CD4-positive, alpha-beta memory T cell (primary cell): ENCODE results near the gene CCDC175. TPM values are rescaled to one million over a fixed set of nuclear protein-coding genes. Genes with fewer than 3 reads are reported as not detected.

Experiments
- CTCF ChIA-PET: fragments of 350-600 bp; sonication (Branson Sonifier 250); formaldehyde crosslinking; loops from one replicate; lab custom pipeline; 2021; ENCODE audit warnings: inconsistent platforms; ENCODE audit not compliant: partially characterized antibody; lab: Charles Lee
- POLR2A ChIA-PET: fragments of 350-600 bp; sonication (Branson Sonifier 250); formaldehyde crosslinking; loops from one replicate; lab custom pipeline; 2021; ENCODE audit not compliant: partially characterized antibody; lab: Charles Lee
- DNase-seq, 5 donors: peaks; one replicate each; pipeline versions ENCODE4 v3.0.0 to v3.0.0-alpha.2; 2020 to 2022; ENCODE audit warnings: mixed read lengths in 1 of 5
- H3K27ac ChIP-seq: one replicate; pipeline ENCODE4 v1.7.0; 2013; ENCODE audit warnings: low read depth, low read length
- H3K27me3 ChIP-seq: 2 replicates; pipeline ENCODE4 v1.7.0; 2013; ENCODE audit warnings: mild to moderate bottlenecking, low read length, moderate library complexity; ENCODE audit not compliant: insufficient read depth
- H3K36me3 ChIP-seq: 2 replicates; pipeline ENCODE4 v1.7.0; 2013; ENCODE audit warnings: mild to moderate bottlenecking, low read length, moderate library complexity; ENCODE audit not compliant: insufficient read depth
- H3K4me1 ChIP-seq: 2 replicates; pipeline ENCODE4 v1.7.0; 2013; ENCODE audit warnings: mild to moderate bottlenecking, low read length, moderate library complexity; ENCODE audit not compliant: insufficient read depth
- H3K4me3 ChIP-seq, 2 donors: one replicate each; pipeline ENCODE4 v1.7.0; 2013; ENCODE audit warnings: low read length in 2 of 2, mild to moderate bottlenecking in 1 of 2
- H3K9me3 ChIP-seq, 2 donors: one replicate each; pipeline ENCODE4 v1.7.0; 2013; ENCODE audit warnings: low read length in 2 of 2, control low read depth in 1 of 2; ENCODE audit not compliant: control insufficient read depth in 1 of 2
- H3K27ac Mint-ChIP-seq, 7 donors: one replicate each; pipeline ENCODE4 v1.8.0; 2020 to 2021; ENCODE audit warnings: mixed read lengths in 7 of 7, mild to moderate bottlenecking in 6 of 7, inconsistent platforms in 3 of 7, moderate library complexity in 3 of 7
- H3K27me3 Mint-ChIP-seq, 2 donors: one replicate each; pipeline ENCODE4 v1.8.0; 2020 to 2021; ENCODE audit warnings: mixed read lengths in 2 of 2
- H3K36me3 Mint-ChIP-seq, 2 donors: one replicate each; pipeline ENCODE4 v1.8.0; 2020 to 2021; ENCODE audit warnings: mixed read lengths in 2 of 2, inconsistent platforms in 1 of 2, mild to moderate bottlenecking in 1 of 2
- H3K4me1 Mint-ChIP-seq, 4 donors: one replicate each; pipeline ENCODE4 v1.8.0; 2020 to 2021; ENCODE audit warnings: mixed read lengths in 4 of 4, mild to moderate bottlenecking in 1 of 4
- H3K4me3 Mint-ChIP-seq, 8 donors: one replicate each; pipeline ENCODE4 v1.8.0; 2020 to 2021; ENCODE audit warnings: mixed read lengths in 8 of 8, mild to moderate bottlenecking in 7 of 8, moderate library complexity in 6 of 8, inconsistent platforms in 3 of 8
- H3K9me3 Mint-ChIP-seq, 8 donors: one replicate each; pipeline ENCODE4 v1.8.0; 2020 to 2021; ENCODE audit warnings: mixed read lengths in 8 of 8, mild to moderate bottlenecking in 5 of 8, inconsistent platforms in 3 of 8, moderate library complexity in 1 of 8
- intact Hi-C: fragments of 100-400 bp; cut with micrococcal nuclease; formaldehyde crosslinking; loops from one replicate; pipeline ENCODE4 v1.15.1; 2023
- polyA plus RNA-seq, 2 donors: library from polyadenylated mRNA; unstranded; fragments of 300-500 nt; fragmentation: Illumina TruSeq; gene quantifications; one replicate each; pipeline ENCODE4 v1.2.3, GENCODE V29; 2021
- total RNA-seq, 2 experiments: library from RNA; stranded (reverse); gene quantifications; one replicate each; pipeline ENCODE4 v1.2.3, GENCODE V29; 2021

CCDC175 gene
- total and polyA plus RNA-seq, 4 experiments from 2014 or later, result not detected

GRCh38 chr14:59529189-59529588 lies 47.4 kb downstream of the CCDC175 start:
- H3K4me1 Mint-ChIP-seq, result no peaks in the 10 kb centered on the region
- intact Hi-C loops, result no loop called here
- POLR2A ChIA-PET, result no interaction called here

GRCh38 chr14:59520224-59520623 lies 56.4 kb downstream of the CCDC175 start:
- CTCF ChIA-PET, result no interaction called here
- POLR2A ChIA-PET, result no interaction called here
- no peak overlapping the region for H3K27ac ChIP-seq
- intact Hi-C loops, result no loop called here
- Mint-ChIP-seq H3K9me3 (peaks cover 0 to 5% (median 0%) of the 10 kb centered on the region in 8 donors), H3K4me1 (no peaks in the 10 kb centered on the region), H3K36me3 (no peaks in the 10 kb centered on the region), H3K27ac (no peak overlapping the region), H3K4me3 (no peak overlapping the region), H3K27me3 (peaks cover 3 to 9% of the 10 kb centered on the region in 2 donors)
- no peaks in the 10 kb centered on the region for H3K36me3 ChIP-seq
- H3K4me1 ChIP-seq, result no peaks in the 10 kb centered on the region
- no peaks in the 10 kb centered on the region for H3K27me3 ChIP-seq
- no peak overlapping the region for H3K4me3 ChIP-seq
- no peaks in the 10 kb centered on the region for H3K9me3 ChIP-seq
- DNase-seq, result no peak

More at GRCh38 chr14:59529189-59529588, 47.4 kb downstream of the CCDC175 start:
- no peak for DNase-seq
- H3K27ac Mint-ChIP-seq, result no peak overlapping the region
- Histone ChIP-seq H3K27ac (no peak overlapping the region), H3K4me1 (no peaks in the 10 kb centered on the region), H3K27me3 (no peaks in the 10 kb centered on the region), H3K36me3 (no peaks in the 10 kb centered on the region), H3K9me3 (no peaks in the 10 kb centered on the region), H3K4me3 (no peak overlapping the region)
- H3K9me3 Mint-ChIP-seq, result peaks cover 0 to 17% (median 10%) of the 10 kb centered on the region in 8 donors
- CTCF ChIA-PET, result interaction anchor here (1.4 kb wide), 1 partner anchor 48 kb away, joined by 3 read pairs; no protein-coding TSS in a partner anchor
- H3K27me3 Mint-ChIP-seq, result peaks cover 5 to 6% of the 10 kb centered on the region in 2 donors
- no peak overlapping the region for H3K4me3 Mint-ChIP-seq
- no peaks in the 10 kb centered on the region for H3K36me3 Mint-ChIP-seq

DNA sequence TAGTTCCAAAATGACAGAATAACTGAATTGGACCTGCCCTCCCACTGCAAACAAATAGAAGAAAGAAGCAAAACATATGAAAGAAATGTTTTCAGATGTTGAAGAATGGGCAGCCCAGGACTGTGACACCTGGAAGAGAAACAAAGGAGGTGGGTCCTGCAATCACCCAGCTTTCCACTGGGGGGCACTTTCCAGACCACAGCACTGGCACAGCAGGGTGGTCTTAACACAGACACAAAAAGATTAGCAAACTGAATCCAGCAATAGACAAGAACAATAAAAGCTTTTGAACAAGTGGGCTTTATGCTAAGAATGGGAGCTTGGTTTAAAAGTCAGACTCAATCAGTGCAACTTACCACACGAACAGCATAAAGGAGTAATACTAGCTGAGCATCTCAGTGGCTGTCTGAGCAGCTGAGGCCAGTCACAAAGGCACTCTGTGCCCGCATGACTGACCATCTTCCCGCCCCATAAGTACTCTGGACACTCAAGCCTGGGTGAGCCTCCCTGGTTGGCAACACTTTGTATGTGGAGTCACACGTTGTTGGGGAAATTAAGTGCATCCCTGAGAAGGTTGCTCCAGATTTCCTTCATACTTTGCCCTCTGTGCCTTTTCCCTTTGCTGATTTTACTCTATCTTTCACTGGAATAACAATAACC lies 64.6 kb downstream of the CCDC175 start:
- intact Hi-C loops, result no loop called here
- H3K9me3 Mint-ChIP-seq, result peaks cover 0 to 7% (median 0%) of the 10 kb centered on the region in 8 donors
- H3K27me3 Mint-ChIP-seq, result peaks cover 3 to 10% of the 10 kb centered on the region in 2 donors
- no peaks in the 10 kb centered on the region for H3K36me3 Mint-ChIP-seq
- no peaks in the 10 kb centered on the region for H3K9me3 ChIP-seq
- H3K4me3 ChIP-seq, result no peak overlapping the region
- H3K4me1 Mint-ChIP-seq, result no peaks in the 10 kb centered on the region
- POLR2A ChIA-PET, result no interaction called here
- no peaks in the 10 kb centered on the region for H3K36me3 ChIP-seq
- no peaks in the 10 kb centered on the region for H3K27me3 ChIP-seq
- DNase-seq, result no peak
- H3K4me3 Mint-ChIP-seq, result no peak overlapping the region
- H3K4me1 ChIP-seq, result no peaks in the 10 kb centered on the region
- CTCF ChIA-PET, result interaction anchor here (1.1 to 1.3 kb wide), 4 partner anchors 10 to 391 kb away, joined by 3 to 5 read pairs (median 4); no protein-coding TSS in a partner anchor
- H3K27ac Mint-ChIP-seq, result no peak overlapping the region
- H3K27ac ChIP-seq, result no peak overlapping the region

DNA sequence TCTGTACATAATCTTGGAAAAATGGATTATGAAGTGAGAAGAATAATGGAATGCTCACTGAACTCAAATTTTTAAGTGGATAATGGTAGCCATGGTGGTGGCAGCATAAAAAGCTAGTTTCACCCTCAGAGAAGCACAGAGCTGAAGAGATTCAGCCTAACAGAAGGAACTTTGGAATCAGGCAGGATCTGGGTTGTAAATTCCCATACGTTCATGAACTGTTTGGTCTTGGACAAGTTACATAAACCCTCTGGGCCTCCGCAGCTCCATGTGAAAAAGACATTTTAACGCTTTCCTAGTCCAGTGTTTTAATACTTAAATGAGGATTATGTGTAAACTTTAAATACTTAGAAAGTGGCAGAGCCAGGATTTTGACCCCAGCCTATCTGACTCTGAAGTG lies 65.6 kb downstream of the CCDC175 start:
- H3K4me3 ChIP-seq, result no peak overlapping the region
- H3K27me3 ChIP-seq, result no peaks in the 10 kb centered on the region
- DNase-seq, result no peak
- H3K4me1 ChIP-seq, result no peaks in the 10 kb centered on the region
- no peaks in the 10 kb centered on the region for H3K9me3 ChIP-seq
- Mint-ChIP-seq H3K27me3 (peaks cover 3 to 10% of the 10 kb centered on the region in 2 donors), H3K4me3 (no peak overlapping the region), H3K9me3 (peaks cover 0 to 7% (median 0%) of the 10 kb centered on the region in 8 donors), H3K36me3 (no peaks in the 10 kb centered on the region), H3K4me1 (no peaks in the 10 kb centered on the region), H3K27ac (no peak overlapping the region)
- ChIA-PET POLR2A (no interaction called here), CTCF (interaction anchor here (1.0 to 2.2 kb wide), 2 partner anchors 382 to 673 kb away, joined by 3 to 5 read pairs; no protein-coding TSS in a partner anchor)
- no peaks in the 10 kb centered on the region for H3K36me3 ChIP-seq
- intact Hi-C loops, result no loop called here
- H3K27ac ChIP-seq, result no peak overlapping the region

DNA sequence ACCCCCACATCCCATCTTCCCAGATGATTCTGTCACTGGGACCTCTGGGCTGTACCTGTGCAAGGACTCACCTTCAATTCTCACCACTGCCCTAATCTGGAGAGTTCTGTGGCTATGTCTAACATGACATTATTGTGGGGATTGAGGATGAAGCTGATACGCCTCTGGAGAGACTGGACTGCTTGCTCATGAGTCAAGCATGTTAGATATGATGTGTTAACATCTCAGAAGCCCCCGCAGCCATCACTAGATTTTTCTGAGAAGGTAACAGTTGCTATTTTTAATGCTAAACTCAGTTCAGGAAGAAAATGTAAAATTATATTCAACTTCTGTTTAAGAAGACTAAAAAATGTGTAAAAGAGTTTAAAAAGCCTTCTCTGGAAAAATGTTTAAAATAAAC lies 66.6 kb downstream of the CCDC175 start:
- intact Hi-C loops, result no loop called here
- Histone ChIP-seq H3K4me1 (peaks cover 4% of the 10 kb centered on the region), H3K4me3 (no peak overlapping the region), H3K36me3 (no peaks in the 10 kb centered on the region), H3K9me3 (no peaks in the 10 kb centered on the region), H3K27ac (no peak overlapping the region), H3K27me3 (no peaks in the 10 kb centered on the region)
- Mint-ChIP-seq H3K4me1 (no peaks in the 10 kb centered on the region), H3K9me3 (peaks cover 0 to 7% (median 0%) of the 10 kb centered on the region in 8 donors), H3K27me3 (peaks cover 3 to 7% of the 10 kb centered on the region in 2 donors), H3K36me3 (no peaks in the 10 kb centered on the region), H3K27ac (no peak overlapping the region), H3K4me3 (peak overlapping the region in 1 of 8 donors; percentile 1)
- CTCF ChIA-PET, result interaction anchor here (2.2 kb wide), 1 partner anchor 674 kb away, joined by 5 read pairs; no protein-coding TSS in a partner anchor
- POLR2A ChIA-PET, result no interaction called here
- DNase-seq, result no peak

- Mint-ChIP-seq H3K9me3 (peaks cover 0 to 2% (median 0%) of the 10 kb centered on the region in 8 donors), H3K27me3 (peaks cover 3 to 7% of the 10 kb centered on the region in 2 donors), H3K4me3 (no peak overlapping the region), H3K4me1 (peaks cover 6 to 8% (median 7%) of the 10 kb centered on the region in 4 donors), H3K27ac (no peak overlapping the region), H3K36me3 (peaks cover 0 to under 1% of the 10 kb centered on the region in 2 donors)
- Histone ChIP-seq H3K27ac (no peak overlapping the region), H3K9me3 (no peaks in the 10 kb centered on the region), H3K36me3 (no peaks in the 10 kb centered on the region), H3K4me3 (no peak overlapping the region), H3K27me3 (no peaks in the 10 kb centered on the region), H3K4me1 (peaks cover 13% of the 10 kb centered on the region)
- no peak for DNase-seq
- ChIA-PET CTCF (interaction anchor here (1.1 to 2.2 kb wide), 2 partner anchors 23 to 674 kb away, joined by 3 to 5 read pairs; no protein-coding TSS in a partner anchor), POLR2A (no interaction called here)
- intact Hi-C loops, result loop anchor here (5.0 kb wide), 1 partner anchor 673 kb away; no protein-coding TSS in a partner anchor
Observed at GRCh38 chr14:59509101-59509500, 67.5 kb downstream of the CCDC175 start.

DNA sequence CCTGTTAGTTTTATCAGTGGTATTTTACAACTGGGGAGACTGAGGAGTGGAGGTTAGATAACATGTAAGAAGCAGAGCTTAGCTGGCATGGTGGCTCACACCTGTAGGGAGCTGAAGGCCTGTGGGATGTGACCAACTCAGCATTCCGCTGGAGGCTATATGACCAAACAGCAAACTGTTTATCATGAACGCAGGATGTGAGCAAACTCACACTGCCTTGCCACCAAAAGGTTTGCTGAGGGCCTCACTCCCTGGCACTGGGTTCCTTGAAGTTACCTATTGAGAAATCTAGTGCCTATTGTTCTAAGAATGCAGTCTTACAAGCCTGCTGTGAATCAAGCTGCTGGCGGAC lies 68.9 kb downstream of the CCDC175 start:
- Histone ChIP-seq H3K27me3 (no peaks in the 10 kb centered on the region), H3K9me3 (no peaks in the 10 kb centered on the region), H3K4me3 (no peak overlapping the region), H3K4me1 (peaks cover 16% of the 10 kb centered on the region), H3K27ac (no peak overlapping the region), H3K36me3 (peaks cover 3% of the 10 kb centered on the region)
- no peak overlapping the region for H3K4me3 Mint-ChIP-seq
- ChIA-PET POLR2A (interaction anchor here (1.3 kb wide), 1 partner anchor 43 kb away, joined by 4 read pairs; the partner anchor contains the start of gene GPR135), CTCF (interaction anchor here (1.0 to 2.7 kb wide), 8 partner anchors 24 to 677 kb away, joined by 3 to 14 read pairs (median 5); partner anchors contain the start of genes CCDC175, JKAMP and L3HYPDH)
- intact Hi-C loops, result loop anchor here (1.0 to 5.0 kb wide), 2 partner anchors 69 to 675 kb away; partner anchors contain the start of gene CCDC175
- no peak overlapping the region for H3K27ac Mint-ChIP-seq
- peaks cover 0 to 4% of the 10 kb centered on the region in 2 donors for H3K27me3 Mint-ChIP-seq
- H3K4me1 Mint-ChIP-seq, result peaks cover 10 to 16% (median 11%) of the 10 kb centered on the region in 4 donors
- peaks cover 0 to 2% (median 0%) of the 10 kb centered on the region in 8 donors for H3K9me3 Mint-ChIP-seq
- DNase-seq, result no peak
- peaks cover 0 to 10% of the 10 kb centered on the region in 2 donors for H3K36me3 Mint-ChIP-seq
